Pons (tissue), 1 donor: ENCODE results near the gene CARM1.
"Not testable (repeated sequence)": the region's sequence is repeated elsewhere in the genome, so short reads cannot be mapped to it uniquely, and the experiment has no call there.

Experiments used
- DNase-seq: peaks from one replicate; pipeline ENCODE4 v3.0.0-alpha.2; 2016; ENCODE audit warnings: low spot score

Gene CARM1

DNA sequence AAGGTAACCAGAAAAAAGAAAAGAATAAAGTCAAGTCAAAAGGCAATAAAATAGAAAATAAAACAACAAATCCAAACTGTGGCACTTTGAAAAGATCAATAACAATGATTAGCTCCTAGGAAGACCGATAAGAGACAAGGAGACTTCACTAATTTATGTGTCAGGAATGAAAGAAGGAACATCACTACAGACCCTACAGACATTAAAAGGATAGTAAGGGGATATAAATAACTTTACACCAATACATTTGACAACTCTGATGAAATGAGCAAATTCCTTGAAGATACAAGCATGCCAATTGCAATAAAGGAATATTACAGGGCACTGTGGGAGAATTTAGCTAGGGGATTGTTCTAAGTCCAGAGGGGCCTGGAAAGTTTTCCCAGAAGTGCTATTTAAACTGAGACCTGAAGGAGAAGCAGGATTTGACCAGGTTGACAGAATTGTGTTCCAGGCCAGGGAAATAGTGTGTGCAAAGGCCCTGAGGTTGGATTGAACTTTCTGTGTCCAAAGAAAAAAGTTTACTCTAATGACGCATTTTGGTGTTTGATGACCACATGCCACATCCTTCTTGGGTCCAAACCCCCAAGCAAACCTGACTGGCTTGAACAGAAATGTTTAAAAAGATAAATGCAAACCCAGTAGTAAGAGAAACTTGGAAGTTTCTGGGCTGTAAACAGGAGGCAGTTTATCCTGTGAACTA, 24.7 kb upstream of the CARM1 start:
- DNase-seq, result no peak

- no peak for DNase-seq
These were observed 23.0 kb upstream of the CARM1 start, which contains the start of gene C19orf38 for GRCh38 chr19:10848230-10848856. C19orf38 (plus strand) TSS chr19:10848415; CDS start chr19:10848509, 94 bp downstream.

DNA sequence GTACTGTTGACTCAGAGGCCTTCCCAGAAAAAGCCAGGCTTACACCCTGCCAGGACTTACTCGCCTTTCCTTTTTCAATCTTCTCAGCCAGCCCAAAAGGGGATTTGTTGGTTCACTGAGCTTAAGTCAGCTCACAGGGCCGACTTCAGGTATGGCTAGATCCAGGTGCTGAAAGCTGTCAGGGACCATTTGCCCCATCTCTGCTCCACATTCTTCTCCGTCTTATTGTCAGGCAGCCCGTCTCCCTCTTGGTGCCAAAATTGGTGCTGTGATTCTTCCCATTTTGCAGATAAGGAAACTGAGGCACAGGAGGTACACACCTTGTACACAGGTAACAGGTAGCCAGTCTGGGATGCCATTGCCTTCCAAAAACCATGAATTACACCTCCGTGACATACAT, 20.7 kb upstream of the CARM1 start:
- no peak for DNase-seq

GRCh38 chr19:10852098-10852800, 19.1 kb upstream of the CARM1 start:
- no peak for DNase-seq

DNA sequence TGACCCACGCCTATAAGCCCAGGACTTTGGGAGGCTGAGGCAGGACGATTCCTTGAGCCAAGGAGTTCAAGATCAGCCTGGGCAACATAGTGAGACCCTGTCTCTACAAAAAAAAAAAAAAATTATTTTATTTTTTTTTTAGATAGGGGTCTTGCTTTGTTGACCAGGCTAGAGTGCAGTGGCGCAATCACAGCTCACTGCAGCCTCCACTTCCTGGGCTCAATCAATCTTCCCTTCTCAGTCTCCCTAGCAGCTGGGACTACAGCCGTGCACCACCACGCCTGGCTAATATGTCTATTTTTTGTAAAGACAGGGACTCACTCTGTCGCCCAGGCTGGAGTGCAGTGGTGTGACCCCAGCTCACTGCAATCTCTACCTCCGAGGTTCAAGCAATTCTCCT, 18.4 kb upstream of the CARM1 start:
- no peak for DNase-seq

DNA sequence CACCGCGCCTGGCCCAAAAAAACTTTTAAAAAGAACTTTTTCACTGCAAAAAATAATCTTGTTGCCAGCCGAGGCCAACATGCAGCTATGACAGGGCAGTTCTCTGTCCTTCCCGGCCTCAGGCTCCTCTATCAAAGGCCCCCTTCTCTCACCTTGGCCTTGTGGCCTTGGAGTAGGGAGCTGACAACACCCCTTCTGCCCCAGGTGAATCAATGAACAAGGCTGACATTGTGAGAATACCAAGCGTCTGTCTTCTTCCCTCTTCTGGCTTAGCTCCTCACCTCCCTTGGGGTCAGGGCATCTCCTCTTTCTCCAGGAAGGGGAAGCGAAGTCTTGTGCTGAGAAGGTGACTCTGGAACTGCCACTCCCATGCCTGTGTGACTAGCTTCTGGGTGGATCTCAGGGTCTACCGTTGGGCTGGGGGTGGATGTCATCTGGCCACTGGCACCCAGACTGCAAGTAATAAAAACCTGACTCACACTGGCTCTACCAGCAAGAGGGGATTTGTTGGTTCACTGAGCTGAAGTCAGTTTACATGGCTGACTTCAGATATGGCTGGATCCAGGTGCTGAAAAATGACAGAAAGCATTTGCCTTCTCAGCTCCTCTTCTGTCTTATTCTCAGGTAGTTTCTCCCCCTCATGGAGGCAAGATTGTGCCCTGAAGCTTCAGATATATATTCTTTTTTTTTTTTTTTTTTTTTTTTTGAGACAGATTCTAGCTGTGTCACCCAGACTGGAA, 16.8 kb upstream of the CARM1 start:
- DNase-seq, result no peak

- DNase-seq, result no peak
These were observed 15.4 kb upstream of the CARM1 start for GRCh38 chr19:10855879-10856522.

DNA sequence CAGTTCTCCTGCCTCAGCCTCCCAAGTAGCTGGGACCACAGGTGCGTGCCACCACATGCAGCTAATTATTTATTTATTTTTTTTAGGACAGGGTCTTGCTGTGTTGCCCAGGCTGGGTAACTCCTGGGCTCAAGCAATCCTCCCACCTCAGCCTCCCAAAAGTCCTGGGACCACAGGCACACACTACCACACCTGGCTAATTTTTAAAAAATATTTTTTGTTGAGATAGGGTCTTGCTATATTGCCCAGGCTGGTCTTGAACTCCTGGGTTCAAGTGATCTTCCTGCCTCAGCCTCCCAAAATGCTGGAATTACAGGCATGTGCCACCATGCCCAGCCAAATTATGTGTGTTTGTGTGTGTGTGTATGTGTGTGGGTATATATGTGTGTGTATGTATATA, 14.5 kb upstream of the CARM1 start:
- not testable (repeated sequence) for DNase-seq

GRCh38 chr19:10858204-10858828, 13.0 kb upstream of the CARM1 start:
- no peak for DNase-seq

DNA sequence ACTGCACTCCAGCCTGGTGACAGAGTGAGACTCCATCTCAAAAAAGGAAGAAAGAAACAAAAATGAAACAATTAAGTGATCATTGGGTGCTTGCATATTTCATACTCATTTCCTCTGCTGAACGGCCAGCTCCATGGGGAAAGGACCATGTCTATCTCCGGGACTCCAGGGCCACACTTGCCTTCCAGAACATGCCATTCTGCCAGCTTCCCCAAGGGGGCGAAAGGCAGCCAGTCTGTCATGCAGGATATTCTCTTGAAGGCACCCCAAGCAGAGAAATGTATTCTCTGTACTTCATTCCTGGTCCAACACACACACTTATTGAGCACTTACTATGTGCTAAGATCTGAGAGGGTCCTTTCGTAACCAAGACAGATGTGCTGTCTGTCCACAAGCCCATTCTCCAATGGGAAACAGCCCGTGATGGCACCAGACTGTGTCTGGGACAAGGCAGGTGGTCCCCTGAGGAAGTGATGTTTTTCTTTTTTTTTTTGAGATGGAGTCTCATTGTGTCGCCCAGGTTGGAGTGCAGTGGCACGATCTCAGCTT, 10.2 kb upstream of the CARM1 start:
- DNase-seq, result no peak

GRCh38 chr19:10862561-10863106, 8.7 kb upstream of the CARM1 start:
- no peak for DNase-seq

DNA sequence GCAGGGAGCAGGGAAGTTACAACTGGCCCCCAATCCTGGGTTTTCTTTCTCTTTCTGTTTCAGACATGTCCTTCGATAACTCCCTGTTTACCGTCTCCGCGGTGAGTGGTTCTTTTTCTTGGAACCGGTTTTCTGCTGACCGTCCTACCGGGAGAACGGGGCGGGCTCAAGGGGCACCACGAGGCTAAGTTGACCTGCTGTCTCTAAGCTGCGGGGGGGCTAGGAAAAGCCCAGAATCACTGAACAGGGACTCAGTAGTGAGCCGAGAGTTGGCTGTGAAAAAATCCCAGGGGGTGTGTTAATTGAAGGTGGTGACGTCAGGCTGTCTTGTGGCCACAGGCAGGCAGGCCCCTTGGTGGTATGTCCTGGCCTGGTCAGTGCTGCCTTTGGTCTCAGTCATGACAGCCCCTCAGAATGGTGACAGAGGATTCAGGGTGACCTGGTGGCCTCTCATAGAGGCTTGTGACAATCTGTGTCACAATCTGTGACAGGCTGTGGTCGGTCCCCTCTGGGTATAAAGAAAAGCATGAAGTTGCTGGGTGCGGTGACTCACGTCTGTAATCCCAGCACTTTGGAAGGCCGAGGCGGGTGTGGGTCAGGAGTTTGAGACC, 8.1 kb upstream of the CARM1 start:
- no peak for DNase-seq

DNA sequence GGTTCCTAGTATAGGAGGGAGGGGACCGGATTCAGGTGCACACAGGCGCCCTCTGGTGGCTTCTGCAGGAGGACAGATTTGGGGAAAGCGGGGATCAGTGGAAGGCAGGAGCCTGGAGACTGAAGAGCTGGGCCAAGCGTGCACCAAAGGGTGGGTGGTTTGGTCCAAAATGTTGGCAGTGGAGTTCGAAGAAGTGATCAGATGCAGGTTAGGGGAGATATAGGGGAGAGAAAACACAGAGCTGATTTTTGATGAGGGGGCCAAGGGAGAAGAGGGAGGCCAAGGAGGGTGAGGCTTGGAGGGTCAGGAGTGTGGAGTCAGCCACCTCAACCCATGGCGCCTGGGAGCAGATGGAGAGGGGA, 6.8 kb upstream of the CARM1 start:
- peak; percentile 68 for DNase-seq

DNA sequence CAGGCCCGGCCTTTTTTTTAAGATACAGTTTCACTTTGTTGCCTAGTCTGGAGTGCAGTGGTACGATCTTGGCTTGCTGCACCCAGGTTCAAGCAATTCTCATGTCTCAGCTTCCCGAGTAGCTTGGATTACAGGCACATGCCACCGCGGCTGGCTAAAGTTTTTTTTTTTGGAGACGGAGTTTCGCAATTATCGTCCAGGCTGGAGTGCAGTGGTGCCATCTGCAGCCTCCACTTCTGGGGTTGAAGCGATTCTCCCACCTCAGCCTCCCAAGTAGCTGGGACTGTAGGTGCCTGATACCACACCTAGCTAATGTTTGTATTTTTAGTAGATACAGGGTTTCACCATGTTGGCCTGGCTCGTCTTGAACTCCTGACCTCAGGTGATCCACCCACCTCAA, 4.9 kb upstream of the CARM1 start:
- DNase-seq, result no peak

DNA sequence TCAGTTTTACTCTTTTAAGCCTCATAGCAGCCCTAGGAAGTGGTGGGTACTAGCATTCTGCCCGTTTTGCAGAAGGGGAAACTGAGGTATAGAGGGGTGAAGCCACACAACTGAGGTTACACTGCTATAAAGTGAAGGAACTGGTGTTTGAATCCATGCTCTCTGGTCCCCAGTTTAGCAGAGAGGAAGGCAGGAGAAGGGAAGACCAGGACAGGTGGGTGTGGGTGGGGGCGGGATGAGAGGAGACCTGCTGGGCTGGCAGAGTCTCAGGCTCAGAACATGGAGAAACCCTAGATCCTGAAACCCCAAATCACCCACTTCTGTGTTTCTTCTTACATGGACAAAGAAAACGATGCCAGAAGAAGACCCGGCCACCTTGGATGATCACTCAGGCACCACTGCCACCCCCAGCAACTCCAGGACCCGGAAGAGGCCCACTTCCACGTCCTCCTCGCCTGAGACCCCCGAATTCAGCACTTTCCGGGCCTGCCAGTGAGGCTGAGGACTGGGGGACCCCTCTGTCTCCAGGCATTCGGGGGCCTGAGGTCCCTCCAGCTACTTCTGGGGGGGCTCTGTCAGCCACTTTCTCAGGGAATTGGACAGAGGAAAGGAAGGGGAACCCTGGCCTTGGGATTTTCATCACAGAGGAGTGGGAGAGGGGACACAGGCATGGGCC, 2.3 kb upstream of the CARM1 start:
- DNase-seq, result no peak

DNA sequence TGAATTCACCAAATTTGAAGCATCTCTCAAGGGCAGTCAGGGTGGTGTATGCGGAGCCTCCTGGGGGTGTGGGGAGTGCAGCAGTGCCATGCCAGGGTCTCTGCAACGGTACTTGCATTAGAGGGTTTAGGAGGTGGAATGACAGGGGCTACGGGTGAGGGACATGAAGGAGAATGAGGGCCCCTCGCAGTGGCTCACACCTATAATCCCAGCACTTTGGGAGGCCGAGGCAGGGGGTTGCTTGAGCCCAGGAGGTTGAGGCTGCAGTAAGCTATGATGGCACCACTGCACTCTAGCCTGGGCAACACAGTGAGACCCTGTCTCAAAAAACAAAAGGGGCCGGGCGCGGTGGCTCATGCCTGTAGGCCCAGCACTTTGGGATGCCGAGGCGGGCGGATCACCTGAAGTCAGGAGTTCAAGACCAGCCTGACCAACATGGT, 1.5 kb upstream of the CARM1 start:
- not testable (repeated sequence) for DNase-seq

DNA sequence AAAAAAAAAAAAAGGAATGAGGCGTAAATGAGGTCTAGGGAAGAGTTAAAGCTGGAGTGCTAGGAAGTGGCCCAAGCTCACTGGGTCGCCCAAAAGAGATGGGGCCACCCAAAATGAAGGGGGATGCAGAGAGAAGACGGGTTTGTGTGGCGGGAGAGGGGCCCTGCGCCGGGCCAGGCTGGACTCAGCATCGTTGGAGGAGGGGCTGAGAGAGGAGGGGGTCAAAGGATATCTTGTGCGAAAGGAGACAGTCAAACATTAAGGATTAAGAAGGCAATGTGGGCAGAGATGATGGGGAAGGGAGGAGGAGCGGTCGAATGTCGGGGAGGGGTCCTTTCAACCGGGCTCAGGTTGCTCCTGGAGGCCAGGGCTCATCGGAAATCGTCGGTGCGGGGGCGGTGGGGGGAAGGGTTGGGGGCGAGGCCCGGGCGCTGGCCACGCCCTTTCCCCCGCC, 825 bp upstream of the CARM1 start:
- DNase-seq, result no peak

GRCh38 chr19:10871711-10872545, 575 bp downstream of the CARM1 start:
- DNase-seq, result no peak

DNA sequence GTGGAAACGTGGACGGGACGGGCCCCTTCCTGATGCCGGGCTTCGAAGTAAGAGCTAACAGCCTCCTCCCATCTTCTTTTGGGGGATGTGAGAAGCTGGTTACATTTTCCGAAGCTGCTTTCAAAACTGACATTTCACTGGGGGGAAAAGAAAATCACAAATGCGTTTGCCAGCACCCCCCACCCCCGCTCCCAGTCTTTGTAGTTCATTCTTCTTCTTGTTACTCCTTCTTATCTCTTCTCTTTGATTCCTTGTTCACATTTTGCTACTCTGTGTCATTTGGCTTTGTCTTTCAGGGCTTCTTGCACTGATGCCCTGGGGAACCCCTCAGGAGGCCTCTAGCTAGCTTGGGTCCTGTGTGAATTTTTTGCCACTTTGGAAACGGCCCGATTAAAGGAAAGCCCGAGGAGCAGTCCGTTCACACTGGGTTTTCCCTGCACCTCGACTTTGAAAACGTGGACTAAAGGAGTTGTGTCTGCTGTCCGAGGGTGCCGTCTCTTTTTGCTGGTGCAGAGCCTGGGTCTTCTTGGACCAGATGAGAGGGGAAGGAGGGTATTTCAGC, 1.3 kb downstream of the CARM1 start:
- DNase-seq, result peak; percentile 16
